D341Med (cell line): ENCODE results near the gene RHBG.

Experiments used
- DNase-seq: peaks from one replicate; pipeline ENCODE4 v3.0.0; 2012; ENCODE audit warnings: low spot score

The RHBG gene

GRCh38 chr1:156386949-156387869 lies 18.2 kb downstream of the RHBG start:
- DNase-seq, result no peak

GRCh38 chr1:156387870-156388173 lies 18.8 kb downstream of the RHBG start:
- DNase-seq, result no peak

GRCh38 chr1:156388174-156389137 lies 19.4 kb downstream of the RHBG start:
- DNase-seq, result no peak

GRCh38 chr1:156389311-156389710 lies 20.3 kb downstream of the RHBG start:
- DNase-seq, result no peak

- DNase-seq, result no peak
Observed at GRCh38 chr1:156390469-156391365, 21.7 kb downstream of the RHBG start.

GRCh38 chr1:156391366-156391677 lies 22.3 kb downstream of the RHBG start:
- DNase-seq, result no peak

- no peak for DNase-seq
Observed at GRCh38 chr1:156391701-156392100, 22.7 kb downstream of the RHBG start.

GRCh38 chr1:156392452-156392853 lies 23.4 kb downstream of the RHBG start:
- DNase-seq, result peak; percentile 71

- DNase-seq, result no peak
Observed at GRCh38 chr1:156393095-156393494, 24.1 kb downstream of the RHBG start.

- DNase-seq, result no peak
Observed at GRCh38 chr1:156394082-156394481, 25.1 kb downstream of the RHBG start.

GRCh38 chr1:156394835-156395461 lies 25.9 kb downstream of the RHBG start:
- DNase-seq, result no peak

- DNase-seq, result peak; percentile 89
Observed at GRCh38 chr1:156399355-156400125, 30.5 kb downstream of the RHBG start.

- DNase-seq, result peak; percentile 44
Observed at GRCh38 chr1:156400191-156400935, 31.4 kb downstream of the RHBG start.

- peak; percentile 39 for DNase-seq
Observed at GRCh38 chr1:156401041-156401574, 32.1 kb downstream of the RHBG start.

- DNase-seq, result peak; percentile 40
Observed at GRCh38 chr1:156401681-156402081, 32.7 kb downstream of the RHBG start.

GRCh38 chr1:156402331-156403020 lies 33.5 kb downstream of the RHBG start:
- peak; percentile 38 for DNase-seq

GRCh38 chr1:156405670-156406069 lies 36.7 kb downstream of the RHBG start:
- no peak for DNase-seq

- peak; percentile 48 for DNase-seq
Observed at GRCh38 chr1:156406251-156406650, 37.2 kb downstream of the RHBG start.

GRCh38 chr1:156407344-156407743 lies 38.3 kb downstream of the RHBG start:
- peak; percentile 94 for DNase-seq
